Esophagus squamous epithelium (tissue), 5 donors: Measurements from ENCODE around the gene PSMD14. TPM values are rescaled to one million over a fixed set of nuclear protein-coding genes. Genes with fewer than 3 reads are reported as not detected.

ENCODE experiments used
- DNase-seq: peaks from one replicate; lab custom pipeline; 2025; lab: John Stamatoyannopoulos, UW
- H3K27ac ChIP-seq, 4 donors: fragments of 200-600 bp; sonication (generic); one replicate each; pipeline ENCODE4 v1.5.1; 2016 to 2019; ENCODE audit warnings: mild to moderate bottlenecking in 1 of 4
- H3K27me3 ChIP-seq, 4 donors: fragments of 200-600 bp; sonication (generic); 1 replicate in 3 of 4; 2 replicates in 1 of 4; pipeline versions ENCODE4 v1.5.1 to v1.6.0; 2017 to 2021; ENCODE audit warnings: antibody characterized with exemption in 1 of 4
- H3K36me3 ChIP-seq, 3 donors: fragments of 200-600 bp; sonication (generic); one replicate each; pipeline ENCODE4 v1.5.1; 2016 to 2019
- H3K4me1 ChIP-seq, 3 donors: fragments of 200-600 bp; sonication (generic); one replicate each; pipeline ENCODE4 v1.5.1; 2017 to 2019
- H3K4me3 ChIP-seq, 4 donors: fragments of 200-600 bp; sonication (generic); 1 replicate in 3 of 4; 2 replicates in 1 of 4; pipeline ENCODE4 v1.5.1; 2016 to 2019; ENCODE audit warnings: mild to moderate bottlenecking in 2 of 4, moderate library complexity in 1 of 4
- H3K9me3 ChIP-seq, 3 donors: fragments of 200-600 bp; sonication (generic); one replicate each; pipeline ENCODE4 v1.5.1; 2016 to 2019
- CTCF ChIP-seq, 6 experiments: fragments of 450-650 bp in 4 of 6; fragments of 200-600 bp in 2 of 6; sonication (generic) in 2 of 6; IDR thresholded peaks; one replicate each; pipeline ENCODE4 v1.5.1; 2016 to 2019; ENCODE audit warnings: antibody characterized with exemption in 6 of 6, mild to moderate bottlenecking in 4 of 6, moderate library complexity in 4 of 6
- POLR2A ChIP-seq, 4 donors: fragments of 450-650 bp; IDR thresholded peaks; one replicate each; pipeline ENCODE4 v1.6.1; 2017; ENCODE audit warnings: antibody characterized with exemption in 4 of 4, mild to moderate bottlenecking in 4 of 4, moderate library complexity in 3 of 4
- WGBS, 2 donors: methylation state at CpG; one replicate each; pipeline ENCODE4 v1.1.5; 2018; 5-methylcytosine and 5-hydroxymethylcytosine counted together
- intact Hi-C: fragments of 100-400 bp; cut with DNase I; formaldehyde crosslinking; loops from one replicate; pipeline ENCODE4 v1.15.0; 2022
- total RNA-seq, 4 donors: library from RNA; depleted of rRNA; stranded (reverse); fragments of >200 nt; gene quantifications; one replicate each; pipeline ENCODE4 v1.1.0, GENCODE V29; 2016
- donor health status: DM: yes; HTN: yes; CAD: no.

The PSMD14 gene
- total RNA-seq, 4 donors from 2014 or later, result 32.8 to 86.9 (median 53.3) TPM

GRCh38 chr2:161343235-161343634 lies 35.0 kb downstream of the PSMD14 start:
- WGBS, 2 donors, result 92 to 95% methylated on average over 1 to 3 of the region's 3 CpGs
- H3K36me3 ChIP-seq, result peaks cover 0 to 5% (median 0%) of the 10 kb centered on the region in 3 donors
- no peaks in the 10 kb centered on the region for H3K9me3 ChIP-seq
- no peak overlapping the region for H3K4me3 ChIP-seq
- TF ChIP-seq POLR2A (IDR thresholded peaks at IDR 0.05), result no peak
- no peak for TF ChIP-seq CTCF (IDR thresholded peaks at IDR 0.05)
- intact Hi-C loops, result no loop called here
- DNase-seq, result no peak
- H3K27ac ChIP-seq, result no peak overlapping the region
- no peaks in the 10 kb centered on the region for H3K4me1 ChIP-seq
- H3K27me3 ChIP-seq, result no peaks in the 10 kb centered on the region

GRCh38 chr2:161344692-161345091 lies 36.5 kb downstream of the PSMD14 start:
- intact Hi-C loops, result no loop called here
- DNase-seq, result no peak
- H3K4me3 ChIP-seq, result no peak overlapping the region
- no peak overlapping the region for H3K27ac ChIP-seq
- H3K36me3 ChIP-seq, result peaks cover 0 to 5% (median 0%) of the 10 kb centered on the region in 3 donors
- H3K27me3 ChIP-seq, result no peaks in the 10 kb centered on the region
- H3K4me1 ChIP-seq, result no peaks in the 10 kb centered on the region
- no peaks in the 10 kb centered on the region for H3K9me3 ChIP-seq
- TF ChIP-seq POLR2A (IDR thresholded peaks at IDR 0.05) (no peak), CTCF (IDR thresholded peaks at IDR 0.05) (no peak)
- WGBS, 2 donors, result 90 to 98% methylated on average over 2 of the region's 2 CpGs

- Histone ChIP-seq H3K27ac (no peak overlapping the region), H3K4me3 (no peak overlapping the region), H3K27me3 (no peaks in the 10 kb centered on the region), H3K9me3 (no peaks in the 10 kb centered on the region), H3K36me3 (no peaks in the 10 kb centered on the region), H3K4me1 (peaks cover 0 to 4% (median 0%) of the 10 kb centered on the region in 3 donors)
- TF ChIP-seq POLR2A (IDR thresholded peaks at IDR 0.05), result no peak
- WGBS, 2 donors, result 97 to 98% methylated on average over 3 to 6 of the region's 6 CpGs
- DNase-seq, result no peak
- intact Hi-C loops, result no loop called here
Observed at GRCh38 chr2:161351678-161352077, 43.5 kb downstream of the PSMD14 start.

- Histone ChIP-seq H3K36me3 (no peaks in the 10 kb centered on the region), H3K27me3 (no peaks in the 10 kb centered on the region), H3K27ac (no peak overlapping the region), H3K4me3 (no peak overlapping the region), H3K4me1 (peaks cover 0 to 4% (median 0%) of the 10 kb centered on the region in 3 donors), H3K9me3 (no peaks in the 10 kb centered on the region)
- DNase-seq, result no peak
- TF ChIP-seq CTCF (IDR thresholded peaks at IDR 0.05) (no peak), POLR2A (IDR thresholded peaks at IDR 0.05) (no peak)
- intact Hi-C loops, result no loop called here
Observed at GRCh38 chr2:161352719-161353118, 44.5 kb downstream of the PSMD14 start.

- no peak for TF ChIP-seq POLR2A (IDR thresholded peaks at IDR 0.05)
- no peak for TF ChIP-seq CTCF (IDR thresholded peaks at IDR 0.05)
- WGBS, 2 donors, result 54 to 67% methylated on average over 1 of the region's 1 CpG
- H3K36me3 ChIP-seq, result no peaks in the 10 kb centered on the region
- DNase-seq, result no peak
- intact Hi-C loops, result no loop called here
- peaks cover 0 to 4% (median 0%) of the 10 kb centered on the region in 3 donors for H3K4me1 ChIP-seq
- no peak overlapping the region for H3K27ac ChIP-seq
- H3K4me3 ChIP-seq, result no peak overlapping the region
- H3K27me3 ChIP-seq, result no peaks in the 10 kb centered on the region
- H3K9me3 ChIP-seq, result no peaks in the 10 kb centered on the region
Observed at GRCh38 chr2:161353543-161353942, 45.3 kb downstream of the PSMD14 start.

GRCh38 chr2:161354106-161354505 lies 45.9 kb downstream of the PSMD14 start:
- Histone ChIP-seq H3K4me1 (peaks cover 0 to 4% (median 0%) of the 10 kb centered on the region in 3 donors), H3K4me3 (no peak overlapping the region), H3K27me3 (no peaks in the 10 kb centered on the region), H3K27ac (no peak overlapping the region), H3K36me3 (no peaks in the 10 kb centered on the region), H3K9me3 (no peaks in the 10 kb centered on the region)
- WGBS, 2 donors, result 83 to 86% methylated on average over 5 of the region's 5 CpGs
- no peak for DNase-seq
- intact Hi-C loops, result no loop called here
- TF ChIP-seq POLR2A (IDR thresholded peaks at IDR 0.05), result no peak
- TF ChIP-seq CTCF (IDR thresholded peaks at IDR 0.05), result no peak
